Measurements from ENCODE around the gene PCBP3. TPM values are rescaled to one million over a fixed set of nuclear protein-coding genes. Genes with fewer than 3 reads are reported as not detected.
"Not testable (repeated sequence)": the region's sequence is repeated elsewhere in the genome, so short reads cannot be mapped to it uniquely, and the experiment has no call there.

PCBP3 gene
- polyA plus RNA-seq, 3 donors = 1.7 to 2.5 (median 2.4) TPM

GRCh38 chr21:45655124-45655523 is 11.6 kb downstream of the PCBP3 start:
- DNase-seq (ENCODE audit: extremely low read depth in 1 of 11, low read depth in 9 of 11, low spot score in 4 of 11) = no peak

GRCh38 chr21:45656114-45656513 is 12.6 kb downstream of the PCBP3 start:
- DNase-seq (ENCODE audit: extremely low read depth in 1 of 11, low read depth in 9 of 11, low spot score in 4 of 11) = not testable (repeated sequence)

- not testable (repeated sequence) for DNase-seq (ENCODE audit: extremely low read depth in 1 of 11, low read depth in 9 of 11, low spot score in 4 of 11)
Measured at GRCh38 chr21:45661913-45662622, 18.5 kb downstream of the PCBP3 start.

- DNase-seq (ENCODE audit: extremely low read depth in 1 of 11, low read depth in 9 of 11, low spot score in 4 of 11) = not testable (repeated sequence)
Measured at GRCh38 chr21:45662623-45663245, 19.2 kb downstream of the PCBP3 start.

GRCh38 chr21:45669382-45669781 is 25.9 kb downstream of the PCBP3 start:
- DNase-seq (ENCODE audit: extremely low read depth in 1 of 11, low read depth in 9 of 11, low spot score in 4 of 11) = no peak

GRCh38 chr21:45670731-45671130 is 27.2 kb downstream of the PCBP3 start:
- no peak for DNase-seq (ENCODE audit: extremely low read depth in 1 of 11, low read depth in 9 of 11, low spot score in 4 of 11)

GRCh38 chr21:45678790-45679189 is 35.3 kb downstream of the PCBP3 start:
- DNase-seq (ENCODE audit: extremely low read depth in 1 of 11, low read depth in 9 of 11, low spot score in 4 of 11) = not testable (repeated sequence)

- DNase-seq (ENCODE audit: extremely low read depth in 1 of 11, low read depth in 9 of 11, low spot score in 4 of 11) = no peak
Measured at GRCh38 chr21:45680215-45680614, 36.7 kb downstream of the PCBP3 start.

GRCh38 chr21:45695086-45695485 is 51.6 kb downstream of the PCBP3 start:
- peak in 6 of 11 donors; percentile 1 to 6 (median 4) for DNase-seq (ENCODE audit: extremely low read depth in 1 of 11, low read depth in 9 of 11, low spot score in 4 of 11)

GRCh38 chr21:45698493-45699184 is 55.1 kb downstream of the PCBP3 start:
- DNase-seq (ENCODE audit: extremely low read depth in 1 of 11, low read depth in 9 of 11, low spot score in 4 of 11) = no peak

- no peak for DNase-seq (ENCODE audit: extremely low read depth in 1 of 11, low read depth in 9 of 11, low spot score in 4 of 11)
Measured at GRCh38 chr21:45699251-45699942, 55.9 kb downstream of the PCBP3 start.

- DNase-seq (ENCODE audit: extremely low read depth in 1 of 11, low read depth in 9 of 11, low spot score in 4 of 11) = no peak
Measured at GRCh38 chr21:45699966-45700365, 56.4 kb downstream of the PCBP3 start.

GRCh38 chr21:45700461-45700860 is 56.9 kb downstream of the PCBP3 start:
- no peak for DNase-seq (ENCODE audit: extremely low read depth in 1 of 11, low read depth in 9 of 11, low spot score in 4 of 11)

- DNase-seq (ENCODE audit: extremely low read depth in 1 of 11, low read depth in 9 of 11, low spot score in 4 of 11) = no peak
Measured at GRCh38 chr21:45704311-45705108, 61.0 kb downstream of the PCBP3 start.

- no peak for DNase-seq (ENCODE audit: extremely low read depth in 1 of 11, low read depth in 9 of 11, low spot score in 4 of 11)
Measured at GRCh38 chr21:45706299-45706698, 62.8 kb downstream of the PCBP3 start.

- DNase-seq (ENCODE audit: extremely low read depth in 1 of 11, low read depth in 9 of 11, low spot score in 4 of 11) = no peak
Measured at GRCh38 chr21:45709173-45709572, 65.6 kb downstream of the PCBP3 start.

GRCh38 chr21:45709696-45710268 is 66.3 kb downstream of the PCBP3 start:
- DNase-seq (ENCODE audit: extremely low read depth in 1 of 11, low read depth in 9 of 11, low spot score in 4 of 11) = no peak

GRCh38 chr21:45710306-45710705 is 66.8 kb downstream of the PCBP3 start:
- DNase-seq (ENCODE audit: extremely low read depth in 1 of 11, low read depth in 9 of 11, low spot score in 4 of 11) = not testable (repeated sequence)
